Measurements from ENCODE around the gene ERICH6B. TPM values are rescaled to one million over a fixed set of nuclear protein-coding genes. Genes with fewer than 3 reads are reported as not detected.

ERICH6B gene
- total RNA-seq, 1 donor from 2014 or later = not detected

- no peak for DNase-seq
Measured at GRCh38 chr13:45598597-45598996, 16.9 kb downstream of the ERICH6B start.

GRCh38 chr13:45596800-45597475 is 18.6 kb downstream of the ERICH6B start:
- DNase-seq = no peak

- DNase-seq = no peak
Measured at GRCh38 chr13:45595965-45596364, 19.6 kb downstream of the ERICH6B start.

GRCh38 chr13:45594764-45595163 is 20.8 kb downstream of the ERICH6B start:
- DNase-seq = no peak

GRCh38 chr13:45594227-45594626 is 21.3 kb downstream of the ERICH6B start:
- no peak for DNase-seq

- no peak for DNase-seq
Measured at GRCh38 chr13:45592758-45593157, 22.8 kb downstream of the ERICH6B start.

- no peak for DNase-seq
Measured at GRCh38 chr13:45590066-45590465, 25.5 kb downstream of the ERICH6B start.

GRCh38 chr13:45587897-45588296 is 27.6 kb downstream of the ERICH6B start:
- DNase-seq = no peak

- DNase-seq = no peak
Measured at GRCh38 chr13:45584816-45585215, 30.7 kb downstream of the ERICH6B start.

GRCh38 chr13:45582408-45583076 is 33.0 kb downstream of the ERICH6B start:
- no peak for DNase-seq

GRCh38 chr13:45576466-45576865 is 39.1 kb downstream of the ERICH6B start:
- DNase-seq = no peak

GRCh38 chr13:45575830-45576180 is 39.7 kb downstream of the ERICH6B start:
- DNase-seq = no peak

GRCh38 chr13:45575146-45575829 is 40.3 kb downstream of the ERICH6B start:
- no peak for DNase-seq

GRCh38 chr13:45565331-45565730 is 50.2 kb downstream of the ERICH6B start:
- no peak for DNase-seq

GRCh38 chr13:45564133-45564776 is 51.3 kb downstream of the ERICH6B start:
- no peak for DNase-seq

- DNase-seq = no peak
Measured at GRCh38 chr13:45554604-45555109, 60.9 kb downstream of the ERICH6B start.

GRCh38 chr13:45548281-45548680 is 67.3 kb downstream of the ERICH6B start:
- no peak for DNase-seq

GRCh38 chr13:45546410-45546765 is 69.2 kb downstream of the ERICH6B start:
- no peak for DNase-seq

- DNase-seq = no peak
Measured at GRCh38 chr13:45545686-45546409, 69.7 kb downstream of the ERICH6B start.

GRCh38 chr13:45544520-45544919 is 71.0 kb downstream of the ERICH6B start:
- no peak for DNase-seq

GRCh38 chr13:45542878-45543277 is 72.7 kb downstream of the ERICH6B start:
- DNase-seq = no peak

GRCh38 chr13:45542391-45542790 is 73.1 kb downstream of the ERICH6B start:
- no peak for DNase-seq

All from occipital lobe (tissue), 2 donors.